Osteocyte (in vitro differentiated cells): Measurements from ENCODE around the gene ELOVL4. TPM values are rescaled to one million over a fixed set of nuclear protein-coding genes. Genes with fewer than 3 reads are reported as not detected.
A peak's percentile ranks its signal among the peaks of the same experiment; 100 is the strongest.

Experiments
- DNase-seq: peaks from one replicate; pipeline ENCODE4 v3.0.0; 2021; ENCODE audit warnings: mixed read lengths; ENCODE audit not compliant: unreplicated experiment; ENCODE audit errors: extremely low spot score
- H3K27ac Mint-ChIP-seq: one replicate; pipeline ENCODE4 v1.8.0; 2021; ENCODE audit warnings: mild to moderate bottlenecking, mixed read lengths; ENCODE audit not compliant: unreplicated experiment
- H3K27me3 Mint-ChIP-seq: one replicate; pipeline ENCODE4 v1.8.0; 2021; ENCODE audit warnings: mixed read lengths; ENCODE audit not compliant: unreplicated experiment
- H3K36me3 Mint-ChIP-seq: one replicate; pipeline ENCODE4 v1.8.0; 2021; ENCODE audit warnings: mixed read lengths; ENCODE audit not compliant: unreplicated experiment
- H3K4me1 Mint-ChIP-seq: one replicate; pipeline ENCODE4 v1.8.0; 2021; ENCODE audit warnings: mixed read lengths; ENCODE audit not compliant: unreplicated experiment
- H3K4me3 Mint-ChIP-seq: one replicate; pipeline ENCODE4 v1.8.0; 2021; ENCODE audit warnings: mild to moderate bottlenecking, moderate library complexity, mixed read lengths; ENCODE audit not compliant: unreplicated experiment
- H3K9me3 Mint-ChIP-seq: one replicate; pipeline ENCODE4 v1.8.0; 2021; ENCODE audit warnings: mixed read lengths; ENCODE audit not compliant: unreplicated experiment
- CTCF ChIP-seq: fragments of 200-600 bp; sonication (generic); IDR thresholded peaks from 2 replicates; pipeline ENCODE4 v1.5.0; 2021; ENCODE audit warnings: antibody characterized with exemption, mild to moderate bottlenecking, moderate library complexity
- total RNA-seq: library from RNA; stranded (reverse); gene quantifications from 2 replicates; pipeline ENCODE4 v1.2.1, GENCODE V29; 2021

Gene ELOVL4
- total RNA-seq, 1 donor from 2014 or later, result 4.8 TPM

GRCh38 chr6:79869184-79869583 lies 78.2 kb downstream of the ELOVL4 start:
- no peak for DNase-seq

DNA sequence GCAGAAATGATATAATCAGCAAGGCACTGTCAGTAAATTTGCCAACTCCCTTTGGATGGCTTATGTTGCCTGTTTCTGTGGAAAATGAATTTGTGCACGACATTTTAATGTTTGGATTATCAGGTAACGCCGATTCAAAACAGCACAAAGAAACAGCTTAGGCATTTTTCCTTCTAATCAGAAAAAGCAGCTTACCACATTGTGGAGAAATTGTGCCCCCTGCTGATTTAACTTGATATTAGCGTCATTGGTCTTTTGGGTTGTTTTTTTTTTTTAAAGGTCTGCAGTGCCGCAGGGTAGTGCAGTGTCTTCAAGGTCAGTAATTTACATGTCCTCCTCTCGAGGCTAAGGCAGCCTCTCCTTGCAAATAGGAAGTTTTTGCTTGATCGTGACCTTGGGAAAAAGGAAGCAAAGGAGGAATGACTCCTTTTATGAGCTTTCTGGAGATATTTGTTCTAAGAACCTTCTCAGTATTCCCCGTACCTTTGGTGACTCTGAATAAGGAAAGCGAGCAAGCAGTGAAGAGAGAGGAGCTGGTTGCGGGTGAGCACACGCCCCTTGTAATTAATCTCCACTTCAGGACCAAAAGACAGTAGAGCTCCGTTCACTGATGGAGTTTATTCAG lies 79.1 kb downstream of the ELOVL4 start:
- Mint-ChIP-seq H3K27ac (no peak overlapping the region), H3K4me1 (peaks cover 14% of the 10 kb centered on the region), H3K27me3 (peaks cover 13% of the 10 kb centered on the region), H3K9me3 (no peaks in the 10 kb centered on the region), H3K36me3 (no peaks in the 10 kb centered on the region), H3K4me3 (no peak overlapping the region)
- peak; percentile 59 for TF ChIP-seq CTCF
- DNase-seq, result no peak

More at GRCh38 chr6:79869184-79869583, 78.2 kb downstream of the ELOVL4 start:
- H3K36me3 Mint-ChIP-seq, result no peaks in the 10 kb centered on the region
- no peaks in the 10 kb centered on the region for H3K9me3 Mint-ChIP-seq
- peaks cover 14% of the 10 kb centered on the region for H3K27me3 Mint-ChIP-seq
- no peak overlapping the region for H3K4me3 Mint-ChIP-seq
- no peak for TF ChIP-seq CTCF
- H3K4me1 Mint-ChIP-seq, result peaks cover 14% of the 10 kb centered on the region
- H3K27ac Mint-ChIP-seq, result no peak overlapping the region

Other genes starting within 250 kb of the ELOVL4 start
- 4.3 and 4.5 TPM in 2 replicates for gene TTK, start 57.1 kb upstream of the ELOVL4 start, total RNA-seq
- 15.9 and 20.4 TPM in 2 replicates for gene BCKDHB, start 159.1 kb upstream of the ELOVL4 start, total RNA-seq